ENCODE data around the gene CARS2. TPM values are rescaled to one million over a fixed set of nuclear protein-coding genes. Genes with fewer than 3 reads are reported as not detected.

CARS2 gene
- total and polyA plus RNA-seq, 2 donors (not counting 3 experiments of a cell fraction or from before 2014, with no cell fraction given) = 42.0 to 51.2 TPM

DNA sequence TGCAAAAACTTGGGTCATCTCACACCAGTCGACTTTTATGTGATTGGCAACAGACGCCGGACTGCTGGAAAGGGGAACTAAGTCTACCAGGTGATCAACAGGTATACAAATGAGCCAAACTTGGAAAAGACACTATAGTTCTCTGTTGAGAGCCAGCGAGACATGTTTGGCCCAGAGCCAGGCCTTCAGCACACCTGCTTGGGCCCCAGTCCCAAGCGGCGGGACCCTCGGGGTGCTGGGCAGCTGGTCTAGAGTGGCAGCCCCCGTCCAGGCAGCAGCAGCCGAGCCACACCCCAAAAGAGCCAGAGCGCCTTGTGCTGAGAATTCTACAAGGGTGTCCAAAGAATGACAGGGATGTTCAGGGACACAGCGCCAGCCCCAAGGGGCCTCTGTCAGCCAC lies 62.6 kb downstream of the CARS2 start:
- peaks cover under 1 to 13% of the 10 kb centered on the region in 2 experiments for H3K36me3 ChIP-seq (ENCODE audit: control insufficient read depth in 2 of 2, extremely low read depth in 1 of 2, insufficient read depth in 2 of 2, low read length in 2 of 2)
- H3K79me2 ChIP-seq (ENCODE audit: control insufficient read depth, insufficient read depth, low read length) = no peaks in the 10 kb centered on the region
- no peak overlapping the region for H3K4me3 ChIP-seq (replicated peaks in 1 of 3; ENCODE audit: insufficient read depth in 1 of 3, low read depth in 1 of 3, low read length in 3 of 3)
- POLR2A ChIA-PET = no interaction called here
- H3K27me3 ChIP-seq (ENCODE audit: control insufficient read depth in 2 of 2, insufficient read depth in 2 of 2, low read length in 2 of 2) = no peaks in the 10 kb centered on the region
- H3K9me1 ChIP-seq (replicated peaks; ENCODE audit: control insufficient read depth, extremely low read depth, insufficient read depth, low read length) = no peaks in the 10 kb centered on the region
- no peak for DNase-seq (ENCODE audit: low read depth, low spot score)
- H3K4me1 ChIP-seq (ENCODE audit: control insufficient read depth, extremely low read depth, insufficient read depth, low read length) = no peaks in the 10 kb centered on the region
- intact Hi-C loops (cut with micrococcal nuclease) (no loop called here), dilution Hi-C loops (cut with MboI; ENCODE audit: extremely low pct_ligation_motif_present, low sequenced_read_pairs) (no loop called here)
- H2AFZ ChIP-seq (ENCODE audit: low read depth, low read length) = no peak overlapping the region
- no peaks in the 10 kb centered on the region for H4K20me1 ChIP-seq (replicated peaks; ENCODE audit: control insufficient read depth, extremely low read depth, insufficient read depth, low read length)
- BruUV-seq (replicated peaks) = no TSS peak
- FAIRE-seq = no peak
- TF ChIP-seq POLR2AphosphoS5 (IDR thresholded peaks at IDR 0.05; ENCODE audit: insufficient read depth, low read depth, low read length) = no peak
- no peak for TF ChIP-seq POLR2A (IDR thresholded peaks at IDR 0.05; ENCODE audit: low read depth, low read length)
- no peak for TF ChIP-seq FOS (IDR thresholded peaks at IDR 0.05; ENCODE audit: borderline replicate concordance, insufficient read depth, low read length)
- CTCF ChIA-PET = no interaction called here
- no peaks in the 10 kb centered on the region for H3K9me3 ChIP-seq (replicated peaks; ENCODE audit: control insufficient read depth, insufficient read depth, low read length)
- H3K4me2 ChIP-seq (ENCODE audit: insufficient read depth, low read length) = no peak overlapping the region
- no peak overlapping the region for H3K27ac ChIP-seq (ENCODE audit: insufficient read depth, low read depth, low read length)
- H3K9ac ChIP-seq (replicated peaks; ENCODE audit: extremely low read depth, insufficient read depth, low read length) = no peak overlapping the region

DNA sequence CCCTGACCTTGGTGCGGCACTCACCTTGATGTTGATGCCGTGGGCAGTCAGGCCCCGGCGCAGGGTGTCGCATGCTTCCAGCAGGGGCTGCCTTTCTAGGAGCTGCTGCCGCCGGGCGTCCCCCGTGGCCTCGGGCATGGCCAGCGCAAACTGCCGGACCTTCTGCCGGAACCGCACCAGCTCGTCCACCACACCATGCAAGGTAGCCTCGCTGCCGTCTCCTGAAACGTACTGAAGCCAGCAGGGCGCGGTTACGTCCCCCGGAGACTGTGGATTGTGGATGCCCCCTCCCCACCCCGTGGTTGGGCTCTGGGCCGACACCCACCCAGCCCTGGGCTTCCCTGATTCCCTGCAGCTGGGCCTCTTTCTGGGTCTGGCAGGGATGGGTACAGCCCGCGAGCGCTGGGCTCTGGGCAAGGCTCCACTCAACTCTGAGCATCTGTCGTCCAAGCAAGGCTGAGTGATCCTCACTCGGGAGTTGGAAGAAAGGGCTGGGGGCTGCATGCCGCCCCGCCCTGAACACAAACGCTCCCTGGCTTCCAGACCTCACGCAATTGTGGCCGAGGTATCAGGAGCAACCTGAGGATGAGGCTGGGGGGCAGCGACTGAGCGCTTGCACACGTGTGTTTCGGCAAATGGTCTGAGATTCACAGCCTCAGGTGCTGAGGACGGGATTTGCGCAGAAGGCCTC lies 63.5 kb downstream of the CARS2 start:
- no peak for FAIRE-seq

More for the DNA sequence above, 63.5 kb downstream of the CARS2 start:
- no peak overlapping the region for H3K4me2 ChIP-seq (ENCODE audit: insufficient read depth, low read length)
- no peak for DNase-seq (ENCODE audit: low read depth, low spot score)
- H3K36me3 ChIP-seq (ENCODE audit: control insufficient read depth in 2 of 2, extremely low read depth in 1 of 2, insufficient read depth in 2 of 2, low read length in 2 of 2) = peaks cover 2 to 18% of the 10 kb centered on the region in 2 experiments
- H3K9me1 ChIP-seq (replicated peaks; ENCODE audit: control insufficient read depth, extremely low read depth, insufficient read depth, low read length) = no peaks in the 10 kb centered on the region
- no peaks in the 10 kb centered on the region for H3K4me1 ChIP-seq (ENCODE audit: control insufficient read depth, extremely low read depth, insufficient read depth, low read length)
- dilution Hi-C loops (cut with MboI; ENCODE audit: extremely low pct_ligation_motif_present, low sequenced_read_pairs) = no loop called here
- no peaks in the 10 kb centered on the region for H4K20me1 ChIP-seq (replicated peaks; ENCODE audit: control insufficient read depth, extremely low read depth, insufficient read depth, low read length)
- no peak overlapping the region for H2AFZ ChIP-seq (ENCODE audit: low read depth, low read length)
- no peak overlapping the region for H3K9ac ChIP-seq (replicated peaks; ENCODE audit: extremely low read depth, insufficient read depth, low read length)
- no peak overlapping the region for H3K27ac ChIP-seq (ENCODE audit: insufficient read depth, low read depth, low read length)
- no TSS peak for BruUV-seq (replicated peaks)
- ChIA-PET CTCF (no interaction called here), POLR2A (no interaction called here)
- H3K27me3 ChIP-seq (ENCODE audit: control insufficient read depth in 2 of 2, insufficient read depth in 2 of 2, low read length in 2 of 2) = no peaks in the 10 kb centered on the region
- intact Hi-C loops (cut with micrococcal nuclease) = no loop called here
- TF ChIP-seq GATA2 (IDR thresholded peaks at IDR 0.05; ENCODE audit: insufficient read depth, insufficient read length, low read depth, low read length) = no peak
- TF ChIP-seq, protein P1, sequence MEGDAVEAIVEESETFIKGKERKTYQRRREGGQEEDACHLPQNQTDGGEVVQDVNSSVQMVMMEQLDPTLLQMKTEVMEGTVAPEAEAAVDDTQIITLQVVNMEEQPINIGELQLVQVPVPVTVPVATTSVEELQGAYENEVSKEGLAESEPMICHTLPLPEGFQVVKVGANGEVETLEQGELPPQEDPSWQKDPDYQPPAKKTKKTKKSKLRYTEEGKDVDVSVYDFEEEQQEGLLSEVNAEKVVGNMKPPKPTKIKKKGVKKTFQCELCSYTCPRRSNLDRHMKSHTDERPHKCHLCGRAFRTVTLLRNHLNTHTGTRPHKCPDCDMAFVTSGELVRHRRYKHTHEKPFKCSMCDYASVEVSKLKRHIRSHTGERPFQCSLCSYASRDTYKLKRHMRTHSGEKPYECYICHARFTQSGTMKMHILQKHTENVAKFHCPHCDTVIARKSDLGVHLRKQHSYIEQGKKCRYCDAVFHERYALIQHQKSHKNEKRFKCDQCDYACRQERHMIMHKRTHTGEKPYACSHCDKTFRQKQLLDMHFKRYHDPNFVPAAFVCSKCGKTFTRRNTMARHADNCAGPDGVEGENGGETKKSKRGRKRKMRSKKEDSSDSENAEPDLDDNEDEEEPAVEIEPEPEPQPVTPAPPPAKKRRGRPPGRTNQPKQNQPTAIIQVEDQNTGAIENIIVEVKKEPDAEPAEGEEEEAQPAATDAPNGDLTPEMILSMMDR (IDR thresholded peaks at IDR 0.05; ENCODE audit: extremely low read depth in 1 of 2, insufficient read depth in 1 of 2, low read depth in 1 of 2, low read length in 2 of 2) = no peak
- TF ChIP-seq EZH2 (IDR thresholded peaks at IDR 0.05; ENCODE audit: borderline replicate concordance, low read depth, low read length, severe bottlenecking) = no peak
- H3K79me2 ChIP-seq (ENCODE audit: control insufficient read depth, insufficient read depth, low read length) = no peaks in the 10 kb centered on the region
- no peaks in the 10 kb centered on the region for H3K9me3 ChIP-seq (replicated peaks; ENCODE audit: control insufficient read depth, insufficient read depth, low read length)
- no peak overlapping the region for H3K4me3 ChIP-seq (replicated peaks in 1 of 3; ENCODE audit: insufficient read depth in 1 of 3, low read depth in 1 of 3, low read length in 3 of 3)
